Neural progenitor cell (in vitro differentiated cells): ENCODE measurements around the gene ZBP1.

Experiments
- CTCF ChIP-seq: fragments of 200-600 bp; sonication (generic); IDR thresholded peaks from 2 replicates; pipeline ENCODE4 v1.5.1; 2017; ENCODE audit warnings: antibody characterized with exemption, mild to moderate bottlenecking
- EZH2 ChIP-seq: fragments of 200-600 bp; sonication (generic); IDR thresholded peaks from 2 replicates; pipeline ENCODE4 v1.6.1; 2017; ENCODE audit warnings: antibody characterized with exemption, mild to moderate bottlenecking, moderate library complexity
- EZH2phosphoT487 ChIP-seq: fragments of 200-600 bp; sonication (generic); IDR thresholded peaks from 2 replicates; pipeline ENCODE4 v1.6.1; 2017; ENCODE audit warnings: antibody characterized with exemption

- TF ChIP-seq EZH2phosphoT487 (no peak), CTCF (peak; percentile 90), EZH2 (no peak)
Measured at GRCh38 chr20:57654363-57654997, 34.3 kb upstream of the ZBP1 start.
